SHP77 treated with DMSO at 0.1 percent for 48 hours (cell line): Measurements from ENCODE around the gene CTNNBL1.

Source experiments
- DNase-seq: peaks from one replicate; lab custom pipeline; 2025; lab: John Stamatoyannopoulos, UW

Gene CTNNBL1

GRCh38 chr20:37777012-37777950 lies 83.5 kb downstream of the CTNNBL1 start:
- DNase-seq: no peak

DNA sequence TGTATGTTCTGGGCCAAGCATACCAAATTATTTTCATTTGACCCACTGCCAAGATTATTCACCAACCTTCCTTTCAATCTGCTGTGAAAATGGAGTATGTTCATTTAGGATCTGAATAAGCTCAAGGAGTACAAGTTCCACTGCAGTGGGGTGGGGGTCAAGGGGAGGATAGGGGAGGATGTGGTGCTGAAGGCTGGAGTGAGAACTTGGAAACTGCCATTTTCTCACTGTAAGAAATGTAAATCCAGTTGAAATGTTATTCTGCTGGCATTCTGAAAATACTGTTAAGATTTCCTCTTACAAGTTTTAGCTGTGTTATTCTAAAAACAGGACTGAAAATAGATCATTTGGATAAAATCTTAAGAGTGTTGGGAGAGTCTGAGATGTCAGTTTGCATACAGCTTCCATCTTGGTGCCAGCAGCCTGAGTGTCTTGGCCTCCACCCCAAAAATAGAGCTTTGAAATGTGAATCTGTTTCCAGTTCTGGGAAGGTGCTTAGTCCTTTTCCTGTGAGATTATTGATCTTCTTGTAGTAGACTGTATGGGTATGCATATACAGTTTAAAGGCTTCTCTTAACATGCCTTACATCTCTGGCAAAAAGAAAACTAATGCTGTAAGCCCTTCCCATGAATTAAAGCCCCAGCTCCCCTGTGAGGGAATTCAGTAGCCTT lies 84.3 kb downstream of the CTNNBL1 start:
- no peak for DNase-seq

GRCh38 chr20:37781626-37782025 lies 87.8 kb downstream of the CTNNBL1 start:
- no peak for DNase-seq

- no peak for DNase-seq
Observed at GRCh38 chr20:37786043-37786442, 92.2 kb downstream of the CTNNBL1 start.

DNA sequence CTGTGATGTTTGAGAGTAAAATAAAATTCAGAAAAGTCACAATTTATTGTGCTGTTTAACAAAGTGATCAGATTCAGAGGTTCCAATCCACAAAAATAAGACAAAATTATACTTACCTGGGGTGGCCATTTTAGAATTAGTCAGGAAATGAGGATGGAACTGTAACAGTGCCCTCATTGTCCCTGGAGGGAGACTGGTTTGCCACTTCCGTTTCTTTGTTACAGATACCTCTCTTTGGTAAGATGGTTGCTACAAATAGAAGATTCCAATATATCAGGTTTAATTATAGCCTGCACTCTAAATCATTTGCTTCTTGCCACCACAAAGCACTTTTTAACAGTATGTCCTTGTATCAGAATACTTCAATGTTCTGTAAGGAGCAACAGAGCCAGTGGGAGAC lies 95.6 kb downstream of the CTNNBL1 start:
- DNase-seq: no peak

- DNase-seq: no peak
Observed at GRCh38 chr20:37790900-37791299, 97.1 kb downstream of the CTNNBL1 start.

DNA sequence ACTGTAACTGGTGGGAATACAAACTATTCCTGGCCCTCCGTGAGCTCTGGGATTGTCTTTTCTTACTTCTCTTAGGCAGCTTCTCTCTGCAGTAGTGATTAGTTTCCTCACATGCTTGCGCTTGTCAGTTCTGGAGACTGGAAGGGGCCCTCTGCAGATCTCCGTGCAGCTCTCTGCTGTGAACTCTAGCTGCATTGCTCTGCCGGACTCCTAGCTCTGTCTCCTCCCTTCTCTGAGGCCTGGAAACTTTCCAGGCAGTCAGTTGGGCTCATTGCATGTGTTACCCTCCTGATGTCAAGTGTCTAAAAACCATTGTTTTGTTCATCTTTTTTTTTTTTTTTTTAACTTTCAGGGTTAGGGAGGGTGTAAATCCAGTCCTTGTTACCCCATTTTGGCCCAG lies 102.3 kb downstream of the CTNNBL1 start:
- DNase-seq: no peak

DNA sequence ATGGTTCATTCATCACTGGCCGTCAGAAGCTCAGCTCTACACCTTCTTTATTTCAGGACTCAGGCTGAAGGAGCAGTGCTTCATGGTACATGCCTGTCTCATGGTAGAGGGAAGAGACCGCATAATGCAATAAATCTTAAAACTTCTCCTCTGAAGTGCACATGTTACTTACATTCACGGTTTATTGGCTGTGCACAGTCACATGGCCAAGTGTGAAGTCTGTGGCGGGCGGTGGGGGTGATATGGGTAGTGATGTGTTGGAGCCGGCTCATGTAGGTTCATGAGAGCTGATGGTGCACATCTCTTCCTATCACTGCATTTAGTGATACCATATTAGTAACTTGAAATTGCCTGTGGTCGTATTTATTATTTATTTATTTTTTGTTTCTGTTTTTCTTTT lies 102.9 kb downstream of the CTNNBL1 start:
- DNase-seq: no peak

- DNase-seq: no peak
Observed at GRCh38 chr20:37797669-37798175, 103.9 kb downstream of the CTNNBL1 start.

DNA sequence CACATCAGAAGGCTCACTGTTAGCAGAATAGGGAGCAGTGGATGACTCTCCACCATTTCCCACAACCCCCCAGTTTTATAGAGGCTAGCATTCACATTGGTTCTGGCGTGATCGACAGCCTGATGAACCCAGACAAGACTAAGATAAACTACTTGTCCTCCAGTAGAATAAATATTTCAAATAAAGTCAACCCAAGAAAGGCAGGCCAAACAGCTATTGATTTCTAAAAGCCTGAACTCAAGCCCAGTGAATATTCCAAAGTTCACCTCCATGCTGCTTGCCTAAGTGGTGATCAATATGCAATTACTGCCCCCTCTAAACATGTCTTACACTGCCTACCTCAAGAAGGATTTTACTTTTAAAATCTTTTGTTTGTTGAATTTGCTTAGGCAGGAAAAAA lies 104.5 kb downstream of the CTNNBL1 start:
- DNase-seq: no peak

DNA sequence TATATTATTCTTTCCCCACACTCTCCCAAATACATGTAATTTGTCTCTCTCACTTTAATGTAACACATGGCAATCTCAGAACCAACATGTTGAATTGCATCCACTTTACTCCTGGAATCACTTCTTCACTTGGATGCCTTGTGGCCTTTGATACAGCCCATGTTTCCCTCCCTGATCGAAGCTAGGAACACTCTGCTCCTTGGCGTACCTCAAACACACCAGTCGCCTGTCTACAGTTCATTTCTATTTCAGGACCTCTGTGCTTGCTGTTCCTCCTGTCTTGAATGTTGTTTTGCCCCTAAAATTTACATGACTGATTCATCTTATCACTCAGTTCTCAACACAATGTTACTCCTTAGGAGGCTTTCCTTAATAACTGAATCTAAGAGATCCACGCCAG lies 106.8 kb downstream of the CTNNBL1 start:
- no peak for DNase-seq

DNA sequence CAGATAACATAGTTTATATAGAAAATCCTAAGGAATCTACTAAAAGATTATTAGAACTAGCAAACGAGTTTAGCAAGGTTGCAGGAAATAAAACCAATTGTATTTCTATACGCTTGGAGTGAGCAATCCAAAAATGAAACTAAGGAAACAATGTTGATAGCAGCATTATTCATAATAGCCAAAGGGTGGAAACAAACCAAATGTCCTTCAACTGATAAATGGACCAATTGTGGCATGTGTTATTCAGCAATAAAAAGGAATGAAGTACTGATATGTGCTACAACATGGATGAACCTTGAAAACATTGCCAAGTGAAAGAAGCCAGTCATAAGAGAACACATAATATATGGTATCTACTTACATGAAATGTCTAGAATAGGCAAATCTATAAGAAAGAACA lies 108.1 kb downstream of the CTNNBL1 start:
- no peak for DNase-seq

GRCh38 chr20:37803438-37804307 lies 109.8 kb downstream of the CTNNBL1 start:
- DNase-seq: no peak

DNA sequence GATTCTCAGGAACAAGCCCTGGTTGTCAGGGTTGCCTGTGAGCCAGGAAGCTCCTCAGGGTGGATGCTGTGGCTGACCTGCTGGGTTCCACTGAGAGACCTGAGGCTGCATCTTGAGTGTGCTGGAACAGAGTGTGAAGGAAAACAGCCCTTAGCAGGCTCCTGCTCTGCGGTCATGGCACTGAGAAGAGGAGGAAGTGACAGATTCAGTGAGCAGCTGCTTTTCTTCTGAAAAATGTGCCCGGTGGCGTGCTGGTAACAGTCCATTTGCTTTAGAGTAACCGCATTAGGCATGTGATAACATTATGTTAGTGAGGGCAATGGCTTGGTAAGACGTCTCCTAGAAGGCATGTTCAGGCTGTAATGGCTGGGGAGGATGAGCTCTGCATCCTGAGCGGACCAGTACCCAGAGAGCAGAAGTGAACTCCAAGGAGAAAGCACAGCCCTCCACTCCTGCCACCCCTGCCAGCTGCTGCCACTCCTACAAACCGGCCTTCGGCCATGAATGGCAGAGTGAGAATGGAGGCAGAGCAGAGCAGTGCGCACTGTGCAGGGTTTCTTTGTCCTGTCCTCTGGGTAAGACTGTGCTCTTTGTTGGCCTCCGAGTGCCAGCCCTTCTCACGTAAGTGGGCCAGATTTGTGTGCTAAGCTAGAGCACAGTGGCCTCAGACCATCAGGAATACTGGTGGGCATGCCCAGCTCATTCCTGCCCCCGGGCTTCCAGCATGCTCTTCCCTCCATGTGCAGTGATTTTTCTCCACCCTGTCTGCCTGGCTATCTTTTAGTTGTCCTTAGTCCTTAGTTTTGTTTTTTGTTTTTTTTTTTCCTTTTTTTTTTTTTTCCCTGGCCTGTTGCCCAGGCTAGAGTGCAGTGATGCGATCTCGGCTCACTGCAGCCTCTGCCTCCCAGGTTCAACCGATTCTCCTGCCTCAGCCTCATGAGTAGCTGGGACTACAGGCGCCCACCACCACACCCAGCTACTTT lies 111.0 kb downstream of the CTNNBL1 start:
- no peak for DNase-seq

DNA sequence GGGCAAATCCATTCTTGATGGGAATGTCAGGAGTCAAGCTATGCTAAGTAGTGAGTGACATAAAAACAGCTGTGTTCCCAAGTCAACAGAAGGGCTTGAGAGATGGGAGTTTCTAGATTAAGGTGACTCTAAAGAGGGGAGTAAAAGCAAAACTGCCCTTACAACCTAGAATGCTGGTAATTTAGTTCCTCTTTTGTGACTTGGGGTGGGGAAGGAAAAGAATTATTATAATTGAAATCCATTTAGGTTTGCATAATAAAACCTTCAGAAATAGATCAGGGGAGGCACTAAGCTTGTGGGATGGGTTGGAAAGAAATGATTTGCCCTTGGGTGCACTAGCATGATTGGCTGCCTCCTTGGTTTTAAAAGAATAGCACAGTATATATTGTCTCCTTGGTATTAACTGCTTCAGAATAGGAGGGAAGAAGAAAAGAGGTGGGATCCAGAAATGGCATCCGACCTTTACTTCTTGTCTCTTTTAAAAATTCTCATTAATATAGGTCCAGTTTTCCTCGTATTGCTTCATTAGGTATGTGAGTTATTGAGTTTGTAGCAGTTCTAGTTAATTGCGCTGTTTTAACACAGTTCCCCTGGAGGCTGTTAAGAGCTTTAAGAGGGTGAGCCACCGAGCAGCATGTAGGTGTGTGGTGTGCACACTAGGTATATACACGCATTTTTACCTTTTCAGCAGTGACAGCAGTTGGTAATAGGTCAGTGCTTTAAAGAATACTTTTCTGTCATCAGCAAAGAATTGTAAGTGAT lies 113.8 kb downstream of the CTNNBL1 start:
- no peak for DNase-seq

GRCh38 chr20:37808233-37809070 lies 114.6 kb downstream of the CTNNBL1 start:
- no peak for DNase-seq

- DNase-seq: no peak
Observed at GRCh38 chr20:37810027-37810426, 116.2 kb downstream of the CTNNBL1 start.

GRCh38 chr20:37816003-37816402 lies 122.2 kb downstream of the CTNNBL1 start:
- no peak for DNase-seq

DNA sequence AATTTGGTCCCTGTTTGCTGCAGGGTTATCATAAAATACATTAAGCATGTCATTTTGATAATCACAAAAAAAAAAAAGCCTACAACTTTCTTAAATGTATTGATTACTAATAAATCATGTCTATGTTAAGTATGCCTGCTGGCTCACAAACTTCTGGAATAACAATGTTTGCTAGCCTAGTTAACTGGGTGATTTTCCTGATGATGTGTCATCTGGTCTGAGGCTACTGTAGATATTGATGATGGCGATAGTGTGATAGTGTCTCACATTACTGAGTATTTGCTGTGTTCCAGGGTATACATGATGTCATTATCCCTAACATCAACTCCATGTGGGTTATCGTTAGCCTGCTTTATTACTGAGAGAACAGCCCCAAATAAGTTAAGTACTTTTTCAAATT lies 122.9 kb downstream of the CTNNBL1 start:
- no peak for DNase-seq
